ENCODE data around the gene ATP11A.

DNA sequence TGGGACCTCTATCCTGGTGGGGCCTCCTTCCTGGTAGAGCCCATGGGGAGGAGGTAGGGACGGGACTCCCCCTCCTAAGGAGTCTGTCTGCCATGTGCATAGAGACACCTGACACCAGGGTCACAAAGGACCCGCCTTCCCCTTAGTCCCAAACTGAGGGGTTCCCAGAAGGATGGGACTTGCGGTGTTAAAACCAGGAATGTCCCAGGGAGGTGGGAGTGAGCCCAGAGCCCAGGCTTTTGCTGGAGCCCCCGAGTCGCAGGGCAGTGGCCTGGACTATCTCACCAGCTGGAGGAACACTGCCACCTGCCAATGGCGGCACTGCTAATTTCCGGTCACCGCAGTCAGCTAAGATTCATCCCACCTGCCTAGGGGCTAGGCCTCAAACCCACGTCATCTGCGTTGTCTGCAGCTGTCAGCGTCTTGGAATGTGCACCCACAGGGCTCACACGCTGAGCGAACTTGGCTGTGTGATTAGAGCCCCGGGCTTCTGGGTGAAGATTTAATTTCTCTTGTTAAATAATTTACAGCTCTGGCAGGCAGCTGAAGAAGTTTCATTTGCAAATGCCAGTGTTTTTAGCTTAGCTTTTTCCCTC, 31.9 kb upstream of the ATP11A start:
- TF ChIP-seq EZH2 (IDR thresholded peaks at IDR 0.05; ENCODE audit: insufficient read depth, poor library complexity, severe bottlenecking) (no peak), EZH2phosphoT487 (IDR thresholded peaks at IDR 0.05; ENCODE audit: insufficient read depth, low read depth) (no peak)
